K562 (cell line): Measurements from ENCODE around the gene SPNS1. TPM values are rescaled to one million over a fixed set of nuclear protein-coding genes. Genes with fewer than 3 reads are reported as not detected.
A peak's percentile ranks its signal among the peaks of the same experiment; 100 is the strongest.

ENCODE experiments used
- MCM7 ChIP-seq, 2 experiments: fragments of 450-650 bp; IDR thresholded peaks; 2 replicates each; pipeline ENCODE4 v1.6.1; 2016 to 2018
- PCBP1 ChIP-seq: fragments of 200-400 bp; formaldehyde crosslinking; IDR thresholded peaks from 2 replicates; pipeline ENCODE4 v1.6.1; 2018; ENCODE audit warnings: mild to moderate bottlenecking, low read depth, low read length; ENCODE audit not compliant: poor library complexity, severe bottlenecking
- RFX1 ChIP-seq: fragments of 450-650 bp; IDR thresholded peaks from 2 replicates; pipeline ENCODE4 v1.6.1; 2016; ENCODE audit warnings: mild to moderate bottlenecking, moderate library complexity
- TBP ChIP-seq: optimal IDR thresholded peaks from 2 replicates; pipeline ENCODE3; 2011; ENCODE audit warnings: low read depth, low read length, improper control_type of control experiment
- YY1 ChIP-seq, 3 experiments: IDR thresholded peaks; 2 replicates each; pipeline ENCODE4 v1.6.1; 2011; ENCODE audit warnings: low read length in 2 of 3, mild to moderate bottlenecking in 2 of 3, moderate library complexity in 2 of 3, borderline replicate concordance in 1 of 3, control low read depth in 1 of 3, low read depth in 1 of 3; ENCODE audit not compliant: insufficient read depth in 3 of 3, insufficient replicate concordance in 2 of 3, control insufficient read depth in 1 of 3, insufficient read length in 1 of 3; ENCODE audit errors: extremely low read depth in 1 of 3
- ZNF76 ChIP-seq: fragments of 250-450 bp; sonication (Bioruptor Pico); IDR thresholded peaks from 2 replicates; pipeline ENCODE4 v1.4.0; 2020; ENCODE audit warnings: mild to moderate bottlenecking, moderate library complexity, borderline replicate concordance
- polyA plus RNA-seq, 8 experiments: library from polyadenylated mRNA; depleted of rRNA in 4 of 8; stranded (reverse) in 5 of 8; unstranded in 3 of 8; fragments of >200 nt; fragmentation: Nextera tagmentation in 2 of 8; fragmentation: Illumina TruSeq in 1 of 8; extraction: Ambion mirVana in 2 of 8; extraction: Trizol in 1 of 8; gene quantifications; 2 replicates each; pipeline versions ENCODE4 v1.2.1 to v1.2.3, GENCODE V29; 2011 to 2014; ENCODE audit warnings: inconsistent platforms in 1 of 8, missing spikeins in 1 of 8
- total RNA-seq, 7 experiments: library from RNA; depleted of rRNA in 6 of 7; stranded (reverse); fragments of >200 nt in 6 of 7; fragmentation: Illumina TruSeq in 2 of 7; extraction: Trizol in 2 of 7; gene quantifications; 2 replicates each; pipeline versions ENCODE4 v1.2.1 to v1.2.3, GENCODE V29; 2011 to 2021; ENCODE audit warnings: low replicate concordance in 1 of 7
- TF ChIP-seq, protein P1 (sequence below): fragments of 450-650 bp; formaldehyde crosslinking; IDR thresholded peaks from 2 replicates; pipeline ENCODE4 v1.4.0; 2022; ENCODE audit warnings: missing genetic modification characterization
- TF ChIP-seq, protein P2 (sequence below): sonication (generic); formaldehyde crosslinking; IDR thresholded peaks from 2 replicates; pipeline ENCODE4 v1.8.1; 2023; ENCODE audit warnings: missing genetic modification reagents, mild to moderate bottlenecking, borderline replicate concordance
- TF ChIP-seq, protein P3 (sequence below): IDR thresholded peaks from 3 replicates; pipeline ENCODE4 v1.6.1; 2011; ENCODE audit warnings: borderline replicate concordance, mild to moderate bottlenecking, moderate library complexity; ENCODE audit not compliant: insufficient read length; ENCODE audit errors: extremely low read depth
- TF ChIP-seq, protein P4 (sequence below): sonication (generic); formaldehyde crosslinking; IDR thresholded peaks from 2 replicates; pipeline ENCODE4 v1.8.0; 2023; ENCODE audit warnings: missing genetic modification reagents, mild to moderate bottlenecking, borderline replicate concordance

The SPNS1 gene
- total and polyA plus RNA-seq, 9 of the 15 experiments (the other 6 are each of a cell fraction or from before 2014, with no cell fraction given): 0.58 to 64.9 (median 13.7) TPM

DNA sequence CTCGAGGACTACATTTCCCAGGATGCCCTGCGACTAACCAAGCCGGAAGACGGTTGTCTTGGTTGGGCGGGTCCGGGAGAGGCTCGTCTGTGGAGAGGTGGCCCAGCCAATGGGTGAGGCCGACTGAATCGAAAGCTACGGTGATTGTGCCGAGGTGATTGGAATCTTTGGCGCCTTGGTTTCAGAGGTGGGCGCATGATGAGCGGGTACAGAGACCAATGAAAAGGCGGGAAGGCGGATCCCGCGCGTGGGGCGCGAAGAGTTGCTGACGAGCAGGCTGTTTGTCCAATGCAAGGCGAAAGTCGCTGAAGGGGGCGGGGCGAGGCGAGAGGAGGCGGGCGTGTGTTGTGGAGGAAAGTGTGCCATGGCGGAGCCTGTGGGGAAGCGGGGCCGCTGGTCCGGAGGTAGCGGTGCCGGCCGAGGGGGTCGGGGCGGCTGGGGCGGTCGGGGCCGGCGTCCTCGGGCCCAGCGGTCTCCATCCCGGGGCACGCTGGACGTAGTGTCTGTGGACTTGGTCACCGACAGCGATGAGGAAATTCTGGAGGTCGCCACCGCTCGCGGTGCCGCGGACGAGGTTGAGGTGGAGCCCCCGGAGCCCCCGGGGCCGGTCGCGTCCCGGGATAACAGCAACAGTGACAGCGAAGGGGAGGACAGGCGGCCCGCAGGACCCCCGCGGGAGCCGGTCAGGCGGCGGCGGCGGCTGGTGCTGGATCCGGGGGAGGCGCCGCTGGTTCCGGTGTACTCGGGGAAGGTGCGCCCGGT lies 23.7 kb upstream of the SPNS1 start, which contains the start of gene NFATC2IP (continued):
- peak; percentile 62 to 91 (median 86) for TF ChIP-seq YY1 (IDR thresholded peaks at IDR 0.05; ENCODE audit: borderline replicate concordance in 1 of 3, control insufficient read depth in 1 of 3, extremely low read depth in 1 of 3, insufficient read depth in 3 of 3, insufficient read length in 1 of 3, insufficient replicate concordance in 2 of 3, low read depth in 1 of 3, low read length in 2 of 3)
- TF ChIP-seq ZNF76: no peak
- TF ChIP-seq, protein P1, sequence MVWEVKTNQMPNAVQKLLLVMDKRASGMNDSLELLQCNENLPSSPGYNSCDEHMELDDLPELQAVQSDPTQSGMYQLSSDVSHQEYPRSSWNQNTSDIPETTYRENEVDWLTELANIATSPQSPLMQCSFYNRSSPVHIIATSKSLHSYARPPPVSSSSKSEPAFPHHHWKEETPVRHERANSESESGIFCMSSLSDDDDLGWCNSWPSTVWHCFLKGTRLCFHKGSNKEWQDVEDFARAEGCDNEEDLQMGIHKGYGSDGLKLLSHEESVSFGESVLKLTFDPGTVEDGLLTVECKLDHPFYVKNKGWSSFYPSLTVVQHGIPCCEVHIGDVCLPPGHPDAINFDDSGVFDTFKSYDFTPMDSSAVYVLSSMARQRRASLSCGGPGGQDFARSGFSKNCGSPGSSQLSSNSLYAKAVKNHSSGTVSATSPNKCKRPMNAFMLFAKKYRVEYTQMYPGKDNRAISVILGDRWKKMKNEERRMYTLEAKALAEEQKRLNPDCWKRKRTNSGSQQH: no peak
- TF ChIP-seq, protein P2, sequence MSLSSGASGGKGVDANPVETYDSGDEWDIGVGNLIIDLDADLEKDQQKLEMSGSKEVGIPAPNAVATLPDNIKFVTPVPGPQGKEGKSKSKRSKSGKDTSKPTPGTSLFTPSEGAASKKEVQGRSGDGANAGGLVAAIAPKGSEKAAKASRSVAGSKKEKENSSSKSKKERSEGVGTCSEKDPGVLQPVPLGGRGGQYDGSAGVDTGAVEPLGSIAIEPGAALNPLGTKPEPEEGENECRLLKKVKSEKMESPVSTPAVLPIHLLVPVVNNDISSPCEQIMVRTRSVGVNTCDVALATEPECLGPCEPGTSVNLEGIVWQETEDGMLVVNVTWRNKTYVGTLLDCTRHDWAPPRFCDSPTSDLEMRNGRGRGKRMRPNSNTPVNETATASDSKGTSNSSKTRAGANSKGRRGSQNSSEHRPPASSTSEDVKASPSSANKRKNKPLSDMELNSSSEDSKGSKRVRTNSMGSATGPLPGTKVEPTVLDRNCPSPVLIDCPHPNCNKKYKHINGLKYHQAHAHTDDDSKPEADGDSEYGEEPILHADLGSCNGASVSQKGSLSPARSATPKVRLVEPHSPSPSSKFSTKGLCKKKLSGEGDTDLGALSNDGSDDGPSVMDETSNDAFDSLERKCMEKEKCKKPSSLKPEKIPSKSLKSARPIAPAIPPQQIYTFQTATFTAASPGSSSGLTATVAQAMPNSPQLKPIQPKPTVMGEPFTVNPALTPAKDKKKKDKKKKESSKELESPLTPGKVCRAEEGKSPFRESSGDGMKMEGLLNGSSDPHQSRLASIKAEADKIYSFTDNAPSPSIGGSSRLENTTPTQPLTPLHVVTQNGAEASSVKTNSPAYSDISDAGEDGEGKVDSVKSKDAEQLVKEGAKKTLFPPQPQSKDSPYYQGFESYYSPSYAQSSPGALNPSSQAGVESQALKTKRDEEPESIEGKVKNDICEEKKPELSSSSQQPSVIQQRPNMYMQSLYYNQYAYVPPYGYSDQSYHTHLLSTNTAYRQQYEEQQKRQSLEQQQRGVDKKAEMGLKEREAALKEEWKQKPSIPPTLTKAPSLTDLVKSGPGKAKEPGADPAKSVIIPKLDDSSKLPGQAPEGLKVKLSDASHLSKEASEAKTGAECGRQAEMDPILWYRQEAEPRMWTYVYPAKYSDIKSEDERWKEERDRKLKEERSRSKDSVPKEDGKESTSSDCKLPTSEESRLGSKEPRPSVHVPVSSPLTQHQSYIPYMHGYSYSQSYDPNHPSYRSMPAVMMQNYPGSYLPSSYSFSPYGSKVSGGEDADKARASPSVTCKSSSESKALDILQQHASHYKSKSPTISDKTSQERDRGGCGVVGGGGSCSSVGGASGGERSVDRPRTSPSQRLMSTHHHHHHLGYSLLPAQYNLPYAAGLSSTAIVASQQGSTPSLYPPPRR (CRISPR knock-in tag): no peak
- TF ChIP-seq RFX1: peak; percentile 83
- TF ChIP-seq, protein P3, sequence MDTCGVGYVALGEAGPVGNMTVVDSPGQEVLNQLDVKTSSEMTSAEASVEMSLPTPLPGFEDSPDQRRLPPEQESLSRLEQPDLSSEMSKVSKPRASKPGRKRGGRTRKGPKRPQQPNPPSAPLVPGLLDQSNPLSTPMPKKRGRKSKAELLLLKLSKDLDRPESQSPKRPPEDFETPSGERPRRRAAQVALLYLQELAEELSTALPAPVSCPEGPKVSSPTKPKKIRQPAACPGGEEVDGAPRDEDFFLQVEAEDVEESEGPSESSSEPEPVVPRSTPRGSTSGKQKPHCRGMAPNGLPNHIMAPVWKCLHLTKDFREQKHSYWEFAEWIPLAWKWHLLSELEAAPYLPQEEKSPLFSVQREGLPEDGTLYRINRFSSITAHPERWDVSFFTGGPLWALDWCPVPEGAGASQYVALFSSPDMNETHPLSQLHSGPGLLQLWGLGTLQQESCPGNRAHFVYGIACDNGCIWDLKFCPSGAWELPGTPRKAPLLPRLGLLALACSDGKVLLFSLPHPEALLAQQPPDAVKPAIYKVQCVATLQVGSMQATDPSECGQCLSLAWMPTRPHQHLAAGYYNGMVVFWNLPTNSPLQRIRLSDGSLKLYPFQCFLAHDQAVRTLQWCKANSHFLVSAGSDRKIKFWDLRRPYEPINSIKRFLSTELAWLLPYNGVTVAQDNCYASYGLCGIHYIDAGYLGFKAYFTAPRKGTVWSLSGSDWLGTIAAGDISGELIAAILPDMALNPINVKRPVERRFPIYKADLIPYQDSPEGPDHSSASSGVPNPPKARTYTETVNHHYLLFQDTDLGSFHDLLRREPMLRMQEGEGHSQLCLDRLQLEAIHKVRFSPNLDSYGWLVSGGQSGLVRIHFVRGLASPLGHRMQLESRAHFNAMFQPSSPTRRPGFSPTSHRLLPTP: no peak
- TF ChIP-seq, protein P4, sequence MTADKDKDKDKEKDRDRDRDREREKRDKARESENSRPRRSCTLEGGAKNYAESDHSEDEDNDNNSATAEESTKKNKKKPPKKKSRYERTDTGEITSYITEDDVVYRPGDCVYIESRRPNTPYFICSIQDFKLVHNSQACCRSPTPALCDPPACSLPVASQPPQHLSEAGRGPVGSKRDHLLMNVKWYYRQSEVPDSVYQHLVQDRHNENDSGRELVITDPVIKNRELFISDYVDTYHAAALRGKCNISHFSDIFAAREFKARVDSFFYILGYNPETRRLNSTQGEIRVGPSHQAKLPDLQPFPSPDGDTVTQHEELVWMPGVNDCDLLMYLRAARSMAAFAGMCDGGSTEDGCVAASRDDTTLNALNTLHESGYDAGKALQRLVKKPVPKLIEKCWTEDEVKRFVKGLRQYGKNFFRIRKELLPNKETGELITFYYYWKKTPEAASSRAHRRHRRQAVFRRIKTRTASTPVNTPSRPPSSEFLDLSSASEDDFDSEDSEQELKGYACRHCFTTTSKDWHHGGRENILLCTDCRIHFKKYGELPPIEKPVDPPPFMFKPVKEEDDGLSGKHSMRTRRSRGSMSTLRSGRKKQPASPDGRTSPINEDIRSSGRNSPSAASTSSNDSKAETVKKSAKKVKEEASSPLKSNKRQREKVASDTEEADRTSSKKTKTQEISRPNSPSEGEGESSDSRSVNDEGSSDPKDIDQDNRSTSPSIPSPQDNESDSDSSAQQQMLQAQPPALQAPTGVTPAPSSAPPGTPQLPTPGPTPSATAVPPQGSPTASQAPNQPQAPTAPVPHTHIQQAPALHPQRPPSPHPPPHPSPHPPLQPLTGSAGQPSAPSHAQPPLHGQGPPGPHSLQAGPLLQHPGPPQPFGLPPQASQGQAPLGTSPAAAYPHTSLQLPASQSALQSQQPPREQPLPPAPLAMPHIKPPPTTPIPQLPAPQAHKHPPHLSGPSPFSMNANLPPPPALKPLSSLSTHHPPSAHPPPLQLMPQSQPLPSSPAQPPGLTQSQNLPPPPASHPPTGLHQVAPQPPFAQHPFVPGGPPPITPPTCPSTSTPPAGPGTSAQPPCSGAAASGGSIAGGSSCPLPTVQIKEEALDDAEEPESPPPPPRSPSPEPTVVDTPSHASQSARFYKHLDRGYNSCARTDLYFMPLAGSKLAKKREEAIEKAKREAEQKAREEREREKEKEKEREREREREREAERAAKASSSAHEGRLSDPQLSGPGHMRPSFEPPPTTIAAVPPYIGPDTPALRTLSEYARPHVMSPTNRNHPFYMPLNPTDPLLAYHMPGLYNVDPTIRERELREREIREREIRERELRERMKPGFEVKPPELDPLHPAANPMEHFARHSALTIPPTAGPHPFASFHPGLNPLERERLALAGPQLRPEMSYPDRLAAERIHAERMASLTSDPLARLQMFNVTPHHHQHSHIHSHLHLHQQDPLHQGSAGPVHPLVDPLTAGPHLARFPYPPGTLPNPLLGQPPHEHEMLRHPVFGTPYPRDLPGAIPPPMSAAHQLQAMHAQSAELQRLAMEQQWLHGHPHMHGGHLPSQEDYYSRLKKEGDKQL (CRISPR knock-in tag): no peak
- TF ChIP-seq PCBP1: no peak
- TF ChIP-seq TBP: peak; percentile 83
- TF ChIP-seq MCM7 (IDR thresholded peaks at IDR 0.05): no peak
